IPS-NIHi11 (cell line): ENCODE measurements around the gene PDE3B.
"Not testable (repeated sequence)": the region's sequence is repeated elsewhere in the genome, so short reads cannot be mapped to it uniquely, and the experiment has no call there.

ENCODE experiments used
- DNase-seq: peaks from one replicate; pipeline ENCODE4 v3.0.0; 2012; ENCODE audit warnings: mixed read lengths, low spot score

PDE3B gene

GRCh38 chr11:14641801-14642200 is 1.8 kb upstream of the PDE3B start:
- DNase-seq: no peak

GRCh38 chr11:14642453-14642852 is 1.2 kb upstream of the PDE3B start:
- no peak for DNase-seq

GRCh38 chr11:14642873-14643696 is 519 bp upstream of the PDE3B start:
- DNase-seq: no peak

GRCh38 chr11:14644226-14645014 is 816 bp downstream of the PDE3B start:
- DNase-seq: peak; percentile 79

- no peak for DNase-seq
These were observed 1.7 kb downstream of the PDE3B start for GRCh38 chr11:14645015-14645912.

- DNase-seq: no peak
These were observed 2.6 kb downstream of the PDE3B start for GRCh38 chr11:14645985-14646900.

GRCh38 chr11:14650064-14650463 is 6.5 kb downstream of the PDE3B start:
- DNase-seq: no peak

- no peak for DNase-seq
These were observed 9.5 kb downstream of the PDE3B start for GRCh38 chr11:14653090-14653489.

- DNase-seq: no peak
These were observed 11.8 kb downstream of the PDE3B start for GRCh38 chr11:14655435-14655834.

- DNase-seq: no peak
These were observed 13.2 kb downstream of the PDE3B start for GRCh38 chr11:14656536-14657457.

- DNase-seq: no peak
These were observed 14.2 kb downstream of the PDE3B start for GRCh38 chr11:14657841-14658240.

- not testable (repeated sequence) for DNase-seq
These were observed 21.3 kb downstream of the PDE3B start for GRCh38 chr11:14664926-14665325.

- DNase-seq: not testable (repeated sequence)
These were observed 23.7 kb downstream of the PDE3B start for GRCh38 chr11:14667329-14667728.

- peak; percentile 9 for DNase-seq
These were observed 25.2 kb downstream of the PDE3B start for GRCh38 chr11:14668731-14669301.

- no peak for DNase-seq
These were observed 25.9 kb downstream of the PDE3B start for GRCh38 chr11:14669499-14669898.

- no peak for DNase-seq
These were observed 26.4 kb downstream of the PDE3B start for GRCh38 chr11:14669958-14670357.

- DNase-seq: no peak
These were observed 29.0 kb downstream of the PDE3B start for GRCh38 chr11:14672635-14673034.

- DNase-seq: no peak
These were observed 29.8 kb downstream of the PDE3B start for GRCh38 chr11:14673421-14673820.

GRCh38 chr11:14673824-14674405 is 30.3 kb downstream of the PDE3B start:
- DNase-seq: no peak
